ENCODE results near the gene POLR2I. TPM values are rescaled to one million over a fixed set of nuclear protein-coding genes. Genes with fewer than 3 reads are reported as not detected.
A peak's percentile ranks its signal among the peaks of the same experiment; 100 is the strongest.
"Not testable (repeated sequence)": the region's sequence is repeated elsewhere in the genome, so short reads cannot be mapped to it uniquely, and the experiment has no call there.

POLR2I gene
- total and polyA plus RNA-seq, 2 donors (not counting 1 experiment from before 2014, with no cell fraction given): 33.4 to 39.1 TPM

GRCh38 chr19:36139120-36139472 lies 24.4 kb upstream of the POLR2I start:
- Histone ChIP-seq H3K79me2 (ENCODE audit: control insufficient read depth, insufficient read depth, low read length) (peaks cover 20% of the 10 kb centered on the region), H3K9me3 (ENCODE audit: control extremely low read depth in 1 of 3, control insufficient read depth in 2 of 3, insufficient read depth in 1 of 3, low read length in 2 of 3) (peaks cover 0 to 5% (median 0%) of the 10 kb centered on the region in 3 donors), H3K27me3 (replicated peaks in 1 of 4; ENCODE audit: control extremely low read depth in 1 of 4, control insufficient read depth in 3 of 4, insufficient read depth in 4 of 4, low read length in 3 of 4) (no peaks in the 10 kb centered on the region), H3K4me2 (replicated peaks; ENCODE audit: low read depth, low read length, poor library complexity, severe bottlenecking) (peak overlapping the region; percentile 96), H2AFZ (ENCODE audit: insufficient read depth, low read depth, low read length, poor library complexity, severe bottlenecking) (peak overlapping the region; percentile 92), H3K9ac (ENCODE audit: low read length) (peak overlapping the region; percentile 86), H4K20me1 (ENCODE audit: control insufficient read depth, insufficient read depth, low read length, poor library complexity, severe bottlenecking) (peaks cover 19% of the 10 kb centered on the region), H3K27ac (ENCODE audit: low read length in 2 of 2) (peak overlapping the region; percentile 81 to 85), H3K36me3 (replicated peaks in 1 of 2; ENCODE audit: control extremely low read depth in 1 of 2, control insufficient read depth in 1 of 2, extremely low read depth in 1 of 2, insufficient read depth in 2 of 2, low read length in 1 of 2) (peaks cover 0 to 10% of the 10 kb centered on the region in 2 experiments), H3K4me3 (ENCODE audit: control extremely low read depth in 1 of 5, extremely low read depth in 1 of 5, insufficient read depth in 1 of 5, low read depth in 2 of 5, low read length in 4 of 5) (peak overlapping the region; percentile 58 to 99 (median 89)), H3K4me1 (ENCODE audit: control insufficient read depth in 2 of 2, insufficient read depth in 2 of 2, low read length in 2 of 2) (peaks cover 4 to 14% of the 10 kb centered on the region in 2 donors)
- Mint-ChIP-seq H3K9me3 (ENCODE audit: insufficient read depth) (no peaks in the 10 kb centered on the region), H3K27ac (peak overlapping the region; percentile 94), H3K4me1 (peaks cover 15% of the 10 kb centered on the region), H3K27me3 (no peaks in the 10 kb centered on the region), H3K4me3 (peak overlapping the region; percentile 96)
- no CpG with 5 or more reads among the region's 7 CpGs for WGBS (ENCODE audit: insufficient coverage)
- intact Hi-C loops (cut with micrococcal nuclease): loop anchor here (1.0 kb wide), 2 partner anchors 11 to 75 kb away; partner anchors contain the start of gene ZNF565
- TF ChIP-seq CTCF (IDR thresholded peaks at IDR 0.05): no peak
- no peak for TF ChIP-seq EZH2 (IDR thresholded peaks at IDR 0.05; ENCODE audit: borderline replicate concordance, insufficient read depth, low read depth, low read length, poor library complexity, severe bottlenecking)
- ATAC-seq (ENCODE audit: low read depth) (no peak), DNase-seq (no peak)
- CTCF ChIA-PET: interaction anchor here (0.8 to 5.6 kb wide), 4 partner anchors 11 to 31 kb away, joined by 3 to 49 read pairs (median 7); no protein-coding TSS in a partner anchor
- POLR2A ChIA-PET: interaction anchor here (0.6 to 3.9 kb wide), 5 partner anchors 11 to 1367 kb away, joined by 4 to 33 read pairs (median 6); partner anchors contain the start of genes POLR2I, TBCB and THAP8

GRCh38 chr19:36136964-36137686 lies 22.4 kb upstream of the POLR2I start:
- TF ChIP-seq CTCF (IDR thresholded peaks at IDR 0.05) (no peak), EZH2 (IDR thresholded peaks at IDR 0.05; ENCODE audit: borderline replicate concordance, insufficient read depth, low read depth, low read length, poor library complexity, severe bottlenecking) (no peak)
- WGBS (ENCODE audit: insufficient coverage): 85% methylated on average over 7 of the region's 12 CpGs
- no peak overlapping the region for H3K4me3 ChIP-seq (ENCODE audit: control extremely low read depth in 1 of 5, extremely low read depth in 1 of 5, insufficient read depth in 1 of 5, low read depth in 2 of 5, low read length in 4 of 5)
- no peak overlapping the region for H3K9ac ChIP-seq (ENCODE audit: low read length)
- no peak overlapping the region for H3K4me2 ChIP-seq (replicated peaks; ENCODE audit: low read depth, low read length, poor library complexity, severe bottlenecking)
- H3K27ac ChIP-seq (ENCODE audit: low read length in 2 of 2): no peak overlapping the region
- H3K27me3 Mint-ChIP-seq: no peaks in the 10 kb centered on the region
- H2AFZ ChIP-seq (ENCODE audit: insufficient read depth, low read depth, low read length, poor library complexity, severe bottlenecking): no peak overlapping the region
- intact Hi-C loops (cut with micrococcal nuclease): no loop called here
- H4K20me1 ChIP-seq (ENCODE audit: control insufficient read depth, insufficient read depth, low read length, poor library complexity, severe bottlenecking): peaks cover 10% of the 10 kb centered on the region
- H3K36me3 ChIP-seq (replicated peaks in 1 of 2; ENCODE audit: control extremely low read depth in 1 of 2, control insufficient read depth in 1 of 2, extremely low read depth in 1 of 2, insufficient read depth in 2 of 2, low read length in 1 of 2): no peaks in the 10 kb centered on the region
- H3K27me3 ChIP-seq (replicated peaks in 1 of 4; ENCODE audit: control extremely low read depth in 1 of 4, control insufficient read depth in 3 of 4, insufficient read depth in 4 of 4, low read length in 3 of 4): no peaks in the 10 kb centered on the region
- CTCF ChIA-PET: interaction anchor here (0.8 to 5.6 kb wide), 2 partner anchors 9 to 32 kb away, joined by 3 to 49 read pairs; no protein-coding TSS in a partner anchor
- H3K9me3 ChIP-seq (ENCODE audit: control extremely low read depth in 1 of 3, control insufficient read depth in 2 of 3, insufficient read depth in 1 of 3, low read length in 2 of 3): peaks cover 0 to 5% (median 0%) of the 10 kb centered on the region in 3 donors
- no peak for ATAC-seq (ENCODE audit: low read depth)
- no peaks in the 10 kb centered on the region for H3K9me3 Mint-ChIP-seq (ENCODE audit: insufficient read depth)
- DNase-seq: no peak
- H3K4me1 Mint-ChIP-seq: peaks cover 13% of the 10 kb centered on the region
- no peak overlapping the region for H3K27ac Mint-ChIP-seq
- H3K79me2 ChIP-seq (ENCODE audit: control insufficient read depth, insufficient read depth, low read length): peaks cover 20% of the 10 kb centered on the region
- peaks cover 4 to 14% of the 10 kb centered on the region in 2 donors for H3K4me1 ChIP-seq (ENCODE audit: control insufficient read depth in 2 of 2, insufficient read depth in 2 of 2, low read length in 2 of 2)
- no peak overlapping the region for H3K4me3 Mint-ChIP-seq
- POLR2A ChIA-PET: interaction anchor here (0.6 to 3.9 kb wide), 2 partner anchors 9 to 205 kb away, joined by 5 to 33 read pairs; no protein-coding TSS in a partner anchor

GRCh38 chr19:36134867-36135266 lies 20.2 kb upstream of the POLR2I start:
- H3K27me3 Mint-ChIP-seq; CTCF ChIA-PET; H4K20me1 ChIP-seq (ENCODE audit: control insufficient read depth, insufficient read depth, low read length, poor library complexity, severe bottlenecking); H3K27ac ChIP-seq (ENCODE audit: low read length in 2 of 2); H3K4me3 Mint-ChIP-seq; H2AFZ ChIP-seq (ENCODE audit: insufficient read depth, low read depth, low read length, poor library complexity, severe bottlenecking); H3K4me3 ChIP-seq (ENCODE audit: control extremely low read depth in 1 of 5, extremely low read depth in 1 of 5, insufficient read depth in 1 of 5, low read depth in 2 of 5, low read length in 4 of 5); H3K27ac Mint-ChIP-seq; H3K9me3 Mint-ChIP-seq (ENCODE audit: insufficient read depth); ATAC-seq (ENCODE audit: low read depth); H3K4me2 ChIP-seq (replicated peaks; ENCODE audit: low read depth, low read length, poor library complexity, severe bottlenecking); H3K9me3 ChIP-seq (ENCODE audit: control extremely low read depth in 1 of 3, control insufficient read depth in 2 of 3, insufficient read depth in 1 of 3, low read length in 2 of 3); H3K9ac ChIP-seq (ENCODE audit: low read length); H3K36me3 ChIP-seq (replicated peaks in 1 of 2; ENCODE audit: control extremely low read depth in 1 of 2, control insufficient read depth in 1 of 2, extremely low read depth in 1 of 2, insufficient read depth in 2 of 2, low read length in 1 of 2); H3K27me3 ChIP-seq (replicated peaks in 1 of 4; ENCODE audit: control extremely low read depth in 1 of 4, control insufficient read depth in 3 of 4, insufficient read depth in 4 of 4, low read length in 3 of 4); H3K4me1 Mint-ChIP-seq; DNase-seq; POLR2A ChIA-PET; H3K79me2 ChIP-seq (ENCODE audit: control insufficient read depth, insufficient read depth, low read length); intact Hi-C loops (cut with micrococcal nuclease): not testable (repeated sequence)
- H3K4me1 ChIP-seq (ENCODE audit: control insufficient read depth in 2 of 2, insufficient read depth in 2 of 2, low read length in 2 of 2): peaks cover 0 to 18% of the 10 kb centered on the region in 2 donors
- 100% methylated on average over 2 of the region's 4 CpGs for WGBS (ENCODE audit: insufficient coverage)
